Right lobe of liver (tissue), 6 donors: ENCODE results near the gene SSR4. TPM values are rescaled to one million over a fixed set of nuclear protein-coding genes. Genes with fewer than 3 reads are reported as not detected.

Source experiments
- ATAC-seq, 4 donors: fragments of 200-7000 bp; cut with Tn5 transposase; one replicate each; pipeline ENCODE4 v1.9.1; 2020; ENCODE audit warnings: mild to moderate bottlenecking in 4 of 4, moderate library complexity in 4 of 4
- DNase-seq, 3 donors: peaks; one replicate each; pipeline ENCODE4 v3.0.0-alpha.2; 2020
- H3K27ac ChIP-seq, 3 donors: fragments of 200-600 bp; one replicate each; pipeline ENCODE4 v1.8.0; 2022
- H3K27me3 ChIP-seq, 2 donors: fragments of 200-600 bp; one replicate each; pipeline ENCODE4 v1.8.0; 2022
- H3K36me3 ChIP-seq, 4 donors: fragments of 200-600 bp; sonication (generic) in 1 of 4; one replicate each; pipeline versions ENCODE4 v1.5.1 to v1.8.0; 2017 to 2022; ENCODE audit warnings: control low read depth in 1 of 4
- H3K4me1 ChIP-seq, 4 donors: fragments of 200-600 bp; sonication (generic) in 1 of 4; one replicate each; pipeline versions ENCODE4 v1.5.1 to v1.8.0; 2017 to 2022; ENCODE audit warnings: control low read depth in 1 of 4
- H3K4me3 ChIP-seq, 3 donors: fragments of 200-600 bp; one replicate each; pipeline ENCODE4 v1.8.0; 2022
- H3K9me3 ChIP-seq, 4 donors: fragments of 200-600 bp; sonication (generic) in 1 of 4; one replicate each; pipeline versions ENCODE4 v1.5.1 to v1.8.0; 2017 to 2022; ENCODE audit warnings: control low read depth in 1 of 4
- CTCF ChIP-seq, 4 donors: fragments of 200-600 bp in 3 of 4; fragments of 450-650 bp in 1 of 4; IDR thresholded peaks; one replicate each; pipeline versions ENCODE4 v1.5.1 to v1.8.0; 2016 to 2022; ENCODE audit warnings: antibody characterized with exemption in 4 of 4, mild to moderate bottlenecking in 2 of 4
- POLR2A ChIP-seq: fragments of 450-650 bp; IDR thresholded peaks from one replicate; pipeline ENCODE4 v1.6.1; 2017; ENCODE audit warnings: antibody characterized with exemption, mild to moderate bottlenecking
- WGBS: methylation state at CpG from one replicate; pipeline ENCODE4 v1.1.6; 2018; ENCODE audit warnings: low coverage, low lambda C conversion rate; ENCODE audit not compliant: insufficient coverage; ENCODE audit errors: missing lambda C conversion rate; 5-methylcytosine and 5-hydroxymethylcytosine counted together
- intact Hi-C, 2 donors: fragments of 100-400 bp; cut with DNase I; formaldehyde crosslinking; loops; one replicate each; pipeline versions ENCODE4 v1.11.2 to v1.14.1; 2022
- total RNA-seq, 6 experiments: library from RNA; depleted of rRNA in 2 of 6; stranded (reverse); fragments of >200 nt in 2 of 6; fragmentation: NEBNext Ultra II Directional in 3 of 6; extraction: Animal tissue kit (Norgen Biotek cat#: 25700) in 3 of 6; gene quantifications; one replicate each; pipeline versions ENCODE4 v1.1.0 to v1.2.4, GENCODE V29; 2016 to 2023
- donor health status: DM: no; HTN: yes; CAD: no.
- donor health status: DM: no; HTN: no; CAD: no.
- donor health status: DM: no; HTN: no; CAD: no.
- donor health status: DM: no; HTN: yes; CAD: no.
- donor health status: DM: no; HTN: yes; CAD: no.

Gene SSR4
- total RNA-seq, 6 experiments from 2014 or later, result 150 to 221 (median 205) TPM

- intact Hi-C loops, result no loop called here
- 68% methylated on average over 5 of the region's 23 CpGs for WGBS
- Histone ChIP-seq H3K27ac (no peak overlapping the region), H3K4me3 (peak overlapping the region in 2 of 3 donors; percentile 21 to 29), H3K9me3 (no peaks in the 10 kb centered on the region), H3K4me1 (no peaks in the 10 kb centered on the region), H3K36me3 (no peaks in the 10 kb centered on the region), H3K27me3 (peaks cover 0 to 10% of the 10 kb centered on the region in 2 donors)
- DNase-seq, result no peak
- no peak for TF ChIP-seq POLR2A
- TF ChIP-seq CTCF (IDR thresholded peaks at IDR 0.05), result no peak
- peak in 1 of 4 donors; percentile 10 for ATAC-seq
Measured at GRCh38 chrX:153819384-153820040, 25.0 kb downstream of the SSR4 start.

- 30% methylated on average over 4 of the region's 7 CpGs for WGBS
- Histone ChIP-seq H3K27ac (no peak overlapping the region), H3K9me3 (no peaks in the 10 kb centered on the region), H3K36me3 (no peaks in the 10 kb centered on the region), H3K4me1 (no peaks in the 10 kb centered on the region), H3K27me3 (peaks cover 0 to 14% of the 10 kb centered on the region in 2 donors), H3K4me3 (no peak overlapping the region)
- no peak for ATAC-seq
- no peak for DNase-seq
- TF ChIP-seq POLR2A, result no peak
- TF ChIP-seq CTCF (IDR thresholded peaks at IDR 0.05), result no peak
- intact Hi-C loops, result no loop called here
Measured at GRCh38 chrX:153820601-153821000, 26.1 kb downstream of the SSR4 start.

- H3K9me3 ChIP-seq, result no peaks in the 10 kb centered on the region
- DNase-seq, result no peak
- H3K4me3 ChIP-seq, result no peak overlapping the region
- H3K36me3 ChIP-seq, result no peaks in the 10 kb centered on the region
- ATAC-seq, result no peak
- WGBS, result 56% methylated on average over 7 of the region's 9 CpGs
- peaks cover 0 to 14% of the 10 kb centered on the region in 2 donors for H3K27me3 ChIP-seq
- H3K4me1 ChIP-seq, result no peaks in the 10 kb centered on the region
- TF ChIP-seq POLR2A (no peak), CTCF (IDR thresholded peaks at IDR 0.05) (no peak)
- H3K27ac ChIP-seq, result no peak overlapping the region
- intact Hi-C loops, result no loop called here
Measured at GRCh38 chrX:153821066-153821465, 26.6 kb downstream of the SSR4 start.

GRCh38 chrX:153824348-153824747 is 29.9 kb downstream of the SSR4 start:
- intact Hi-C loops, result no loop called here
- Histone ChIP-seq H3K27ac (no peak overlapping the region), H3K9me3 (no peaks in the 10 kb centered on the region), H3K36me3 (no peaks in the 10 kb centered on the region), H3K4me1 (no peaks in the 10 kb centered on the region), H3K4me3 (no peak overlapping the region), H3K27me3 (peaks cover 0 to 27% of the 10 kb centered on the region in 2 donors)
- DNase-seq (no peak), ATAC-seq (no peak)
- TF ChIP-seq CTCF (IDR thresholded peaks at IDR 0.05) (no peak), POLR2A (no peak)
- 92% methylated on average over 4 of the region's 10 CpGs for WGBS
